H1 (cell line): ENCODE data around the gene ACTR8. TPM values are rescaled to one million over a fixed set of nuclear protein-coding genes. Genes with fewer than 3 reads are reported as not detected.

Source experiments
- CEBPB ChIP-seq: IDR thresholded peaks from 2 replicates; pipeline ENCODE4 v1.6.1; 2012; ENCODE audit warnings: low read depth, low read length
- CHD7 ChIP-seq: fragments of 300-600 bp; sonication (generic); IDR thresholded peaks from 2 replicates; pipeline ENCODE4 v1.7.1; 2012; ENCODE audit warnings: low read length, moderate library complexity, mild to moderate bottlenecking, inconsistent platforms; ENCODE audit not compliant: insufficient replicate concordance
- CREB1 ChIP-seq: IDR thresholded peaks from 2 replicates; pipeline ENCODE4 v1.6.1; 2012; ENCODE audit warnings: inconsistent platforms
- EP300 ChIP-seq, 2 experiments: IDR thresholded peaks; 1 replicate in 1 of 2; 2 replicates in 1 of 2; pipeline ENCODE4 v1.6.1; 2011 to 2012; ENCODE audit warnings: low read depth in 2 of 2, low read length in 2 of 2, mild to moderate bottlenecking in 2 of 2, borderline replicate concordance in 1 of 2, inconsistent platforms in 1 of 2, moderate library complexity in 1 of 2
- FOSL1 ChIP-seq: IDR thresholded peaks from 2 replicates; pipeline ENCODE4 v1.6.1; 2011; ENCODE audit warnings: mild to moderate bottlenecking, low read depth, low read length, moderate library complexity; ENCODE audit not compliant: insufficient read depth
- SP1 ChIP-seq: IDR thresholded peaks from 2 replicates; pipeline ENCODE4 v1.6.1; 2011; ENCODE audit warnings: low read depth, low read length
- TAF1 ChIP-seq: IDR thresholded peaks from 2 replicates; pipeline ENCODE4 v1.6.1; 2011; ENCODE audit warnings: mild to moderate bottlenecking, low read depth, low read length
- TAF7 ChIP-seq: optimal IDR thresholded peaks from 2 replicates; pipeline ENCODE3; 2011; ENCODE audit warnings: low read depth, mild to moderate bottlenecking, inconsistent platforms, low read length, moderate library complexity, borderline replicate concordance
- YY1 ChIP-seq: IDR thresholded peaks from 2 replicates; pipeline ENCODE4 v1.6.1; 2011; ENCODE audit warnings: low read depth, mild to moderate bottlenecking, low read length
- polyA plus RNA-seq, 7 experiments: library from polyadenylated mRNA; depleted of rRNA in 3 of 7; stranded (reverse) in 5 of 7; unstranded in 2 of 7; fragments of >200 nt in 5 of 7; fragments of 200-250 nt in 2 of 7; gene quantifications; 1 replicate in 5 of 7; 2 replicates in 1 of 7; 4 replicates in 1 of 7; pipeline versions ENCODE4 v1.2.1 to v1.2.3, GENCODE V29; 2011 to 2013; ENCODE audit warnings: missing spikeins in 2 of 7, mixed read lengths in 2 of 7
- total RNA-seq: library from RNA; stranded (reverse); fragmentation: NEBNext Ultra II Directional; extraction: Animal tissue kit (Norgen Biotek cat#: 25700); gene quantifications from 2 replicates; pipeline ENCODE4 v1.2.1, GENCODE V29; 2021

Gene ACTR8
- total and polyA plus RNA-seq, 2 of the 8 experiments (the other 6 are each of a cell fraction or from before 2014, with no cell fraction given) = 8.3 to 26.9 TPM

- TF ChIP-seq CHD7 (no peak), SP1 (no peak), CEBPB (no peak), TAF7 (no peak), CREB1 (no peak), YY1 (no peak), TAF1 (no peak), EP300 (IDR thresholded peaks at IDR 0.05; ENCODE audit: borderline replicate concordance in 1 of 2, low read depth in 2 of 2, low read length in 2 of 2) (no peak), FOSL1 (no peak)
- TF ChIP-seq, all 59 proteins: peak for 0
These were observed 18.8 kb upstream of the ACTR8 start (continued) for GRCh38 chr3:53900666-53901331.
